LHCN-M2 (cell line): ENCODE results near the gene C1QB. TPM values are rescaled to one million over a fixed set of nuclear protein-coding genes. Genes with fewer than 3 reads are reported as not detected.
"Not testable (repeated sequence)": the region's sequence is repeated elsewhere in the genome, so short reads cannot be mapped to it uniquely, and the experiment has no call there.

Experiments
- DNase-seq: peaks from one replicate; pipeline ENCODE4 v3.0.0-alpha.2; 2012; ENCODE audit warnings: low read depth
- total RNA-seq: library from RNA; depleted of rRNA; stranded (reverse); fragments of >200 nt; gene quantifications from 2 replicates; pipeline ENCODE4 v1.2.3, GENCODE V29; 2014; rRNA removed

C1QB gene
- total RNA-seq, 1 experiment from 2014 or later = not detected

GRCh38 chr1:22694172-22694571, 41.1 kb downstream of the C1QB start:
- no peak for DNase-seq

DNA sequence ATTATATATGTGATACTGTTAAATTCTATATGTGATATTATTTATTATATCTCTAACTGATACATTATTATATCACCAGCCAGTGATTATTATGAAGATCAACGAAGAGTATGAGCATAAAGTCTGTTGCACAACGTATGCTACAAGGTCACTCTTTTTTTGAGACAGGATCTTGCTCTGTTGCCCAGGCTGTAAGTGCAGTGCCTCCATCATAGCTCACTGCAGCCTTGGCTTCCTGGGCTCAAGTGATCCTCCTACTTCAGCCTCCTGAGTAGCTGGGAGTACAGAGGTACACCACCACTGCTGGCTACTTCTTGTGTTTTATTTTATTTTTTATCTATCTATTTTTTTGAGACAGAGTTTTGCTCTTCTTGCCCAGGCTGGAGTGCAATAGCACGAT, 43.6 kb downstream of the C1QB start:
- DNase-seq = no peak

GRCh38 chr1:22697980-22698379, 44.9 kb downstream of the C1QB start:
- DNase-seq = no peak

GRCh38 chr1:22699681-22700520, 46.9 kb downstream of the C1QB start:
- no peak for DNase-seq

DNA sequence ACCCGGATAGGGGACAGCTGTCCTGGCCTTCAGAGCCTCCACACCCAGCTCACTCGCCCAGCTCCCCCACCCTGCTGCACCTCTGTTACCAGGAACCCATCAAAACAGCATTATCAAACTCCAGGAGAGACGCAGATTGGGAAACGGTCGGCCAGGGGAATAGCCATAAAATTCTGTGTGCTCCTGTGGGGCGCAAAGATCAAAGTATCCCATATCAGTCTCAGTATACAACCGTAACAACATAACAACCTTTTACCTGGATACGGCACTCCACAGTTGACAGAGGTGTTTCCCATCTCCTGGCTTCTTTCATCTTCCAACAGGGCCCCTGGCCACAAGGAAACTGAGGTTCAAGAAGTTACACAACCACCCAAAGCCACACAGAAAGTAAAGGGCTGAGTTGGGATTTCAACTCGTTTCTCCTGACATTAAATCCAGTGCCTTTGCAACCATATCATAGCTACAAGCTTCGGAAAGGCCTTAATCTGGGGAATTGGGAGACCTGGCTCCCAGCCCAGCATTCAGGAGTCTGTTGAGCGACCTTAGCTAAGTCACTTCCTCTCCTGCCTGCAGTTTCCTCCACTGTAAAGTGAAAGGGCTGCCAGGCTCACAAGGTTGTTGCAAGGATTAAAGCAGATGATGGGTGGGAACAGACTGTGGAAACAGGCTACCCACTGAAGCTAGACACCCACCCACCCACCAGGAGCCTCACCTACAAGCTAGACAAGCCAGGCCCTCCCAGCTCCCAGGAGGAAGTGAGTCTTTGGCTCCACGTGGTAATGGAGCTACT, 49.5 kb downstream of the C1QB start:
- DNase-seq = no peak

DNA sequence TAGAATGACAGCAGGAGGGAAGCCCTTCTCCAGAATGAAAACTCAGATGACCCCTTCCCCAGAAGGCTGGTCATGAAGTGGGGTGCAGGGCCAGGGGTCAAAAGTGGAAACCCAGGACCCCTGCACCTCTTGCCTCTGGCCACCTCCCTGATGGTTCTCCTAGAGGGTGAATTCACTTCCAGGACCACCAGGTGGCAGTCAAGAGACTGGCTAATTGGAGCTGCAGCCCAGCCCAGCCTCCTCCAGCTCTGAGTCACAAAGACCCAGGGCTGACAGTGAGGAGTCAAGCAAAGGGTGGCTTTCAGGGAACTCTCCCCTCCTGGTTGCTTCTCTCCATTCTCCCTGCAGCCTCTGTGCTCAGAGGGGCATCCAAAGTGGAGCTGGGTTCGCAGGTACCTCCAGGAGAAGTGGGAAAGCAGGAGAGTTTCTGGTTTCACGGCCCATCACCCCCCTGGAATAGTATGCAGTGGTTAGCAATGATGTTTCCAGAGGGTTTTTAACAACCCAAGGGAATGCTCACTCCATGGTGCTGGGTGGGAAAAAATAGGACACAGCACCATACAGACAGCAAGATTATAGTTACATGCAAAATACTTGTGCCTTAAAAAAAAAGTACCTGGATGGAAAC, 51.5 kb downstream of the C1QB start:
- DNase-seq = peak; percentile 74

DNA sequence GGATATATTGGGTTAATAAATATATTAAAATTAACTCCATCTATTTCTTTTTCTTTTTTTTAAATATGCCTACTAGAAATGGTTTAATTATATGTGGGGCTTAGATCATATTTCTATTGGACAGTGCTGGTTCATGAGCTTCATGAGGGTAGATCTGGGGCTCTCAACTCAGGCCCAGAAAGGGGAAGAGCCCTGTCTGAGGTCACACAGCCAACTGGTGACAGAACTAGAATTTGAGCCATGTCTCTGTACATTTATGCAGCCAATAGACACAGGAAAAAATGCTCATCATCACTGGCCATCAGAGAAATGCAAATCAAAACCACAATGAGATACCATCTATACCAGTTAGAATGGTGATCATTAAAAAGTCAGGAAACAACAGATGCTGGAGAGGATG, 52.5 kb downstream of the C1QB start:
- DNase-seq = no peak

GRCh38 chr1:22706100-22706499, 53.1 kb downstream of the C1QB start:
- DNase-seq = not testable (repeated sequence)

GRCh38 chr1:22708777-22709176, 55.7 kb downstream of the C1QB start:
- DNase-seq = no peak

GRCh38 chr1:22709227-22709626, 56.2 kb downstream of the C1QB start:
- no peak for DNase-seq

- DNase-seq = peak; percentile 52
Measured at GRCh38 chr1:22709891-22710700, 57.1 kb downstream of the C1QB start.

DNA sequence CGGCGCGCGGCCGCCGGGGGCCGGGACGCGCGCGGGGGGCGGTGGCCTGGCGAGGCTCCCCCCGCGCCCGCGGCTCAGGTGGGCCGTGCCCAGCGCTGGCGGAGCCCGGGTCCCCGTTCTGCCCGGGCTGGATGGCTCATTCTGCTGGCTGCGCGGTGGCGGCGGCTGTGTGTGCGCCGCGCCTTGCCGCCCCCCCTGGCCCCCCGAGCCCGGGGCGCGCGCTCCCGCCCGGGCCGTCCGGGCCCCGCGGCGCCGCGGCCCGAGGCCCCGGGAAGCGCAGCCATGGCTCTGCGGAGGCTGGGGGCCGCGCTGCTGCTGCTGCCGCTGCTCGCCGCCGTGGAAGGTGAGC, 57.6 kb downstream of the C1QB start, which contains the start of gene EPHB2:
EPHB2 (plus strand) TSS at position 139 of the 349 bp plus-strand sequence; CDS start at position 283, 144 bp downstream.
- DNase-seq = no peak

DNA sequence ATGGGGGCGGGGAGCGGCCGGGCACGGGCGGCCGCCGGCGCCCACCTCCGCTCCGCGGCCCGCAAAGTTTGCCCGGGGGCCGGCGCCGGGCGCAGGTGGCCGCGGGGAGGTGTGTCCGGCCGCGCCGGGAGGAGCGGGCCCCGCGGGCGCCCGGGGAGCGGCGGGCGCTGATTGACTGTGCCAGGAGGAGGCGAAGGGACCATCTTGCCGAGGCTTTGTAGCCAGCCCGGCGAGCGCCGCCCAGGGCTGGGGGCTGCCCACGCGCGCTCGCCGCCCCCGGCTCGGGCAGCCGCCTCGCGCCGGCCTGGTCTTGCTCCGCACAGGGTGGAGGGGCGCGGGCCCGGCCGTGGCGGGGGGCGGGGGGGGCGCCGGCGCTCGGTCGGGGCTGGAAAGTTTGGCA, 58.0 kb downstream of the C1QB start:
- DNase-seq = no peak

Other genes starting within 250 kb of the C1QB start
- 10.1 and 12.9 TPM in 2 replicates for gene ZBTB40, start 201.4 kb upstream of the C1QB start, total RNA-seq
- not detected in 2 replicates for gene EPHA8, start 89.7 kb upstream of the C1QB start, total RNA-seq
- gene C1QA, start 16.6 kb upstream of the C1QB start, total RNA-seq = not detected in 2 replicates
- gene C1QC, start 9.6 kb upstream of the C1QB start, total RNA-seq = not detected in 2 replicates
- 2.6 and 3.5 TPM in 2 replicates for gene EPHB2, start 57.6 kb downstream of the C1QB start, total RNA-seq